ENCODE measurements around the gene FBXO47.

FBXO47 gene

GRCh38 chr17:38967290-38967738, at the start of gene FBXO47:
Gene FBXO47 (minus strand): TSS chr17:38967403. CDS start chr17:38963025, 4,378 bp downstream.
- peak; percentile 76 for DNase-seq

- DNase-seq, result no peak
These were observed 49.3 kb upstream of the FBXO47 start for GRCh38 chr17:39016193-39017153.

DNA sequence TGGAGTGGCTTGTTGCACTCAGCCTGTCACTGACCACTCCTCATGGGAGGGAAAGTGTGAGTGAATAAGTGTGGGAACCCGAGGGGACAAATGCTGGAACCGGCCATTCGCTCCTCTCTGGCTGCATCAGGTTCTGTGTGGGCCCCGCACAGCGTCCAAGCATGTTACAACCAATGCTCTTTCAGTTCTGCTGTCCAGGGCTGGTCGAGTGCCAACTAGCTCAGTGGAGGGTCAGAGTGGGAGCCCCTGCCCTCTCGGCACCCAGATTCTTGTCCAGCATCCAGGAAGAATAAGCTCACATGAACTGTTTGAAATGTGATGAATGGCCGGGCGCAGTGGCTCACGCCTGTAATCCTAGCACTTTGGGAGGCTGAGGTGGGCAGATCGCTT, 48.3 kb upstream of the FBXO47 start:
- DNase-seq, result no peak

- no peak for DNase-seq
These were observed 47.8 kb upstream of the FBXO47 start for GRCh38 chr17:39014795-39015545.

DNA sequence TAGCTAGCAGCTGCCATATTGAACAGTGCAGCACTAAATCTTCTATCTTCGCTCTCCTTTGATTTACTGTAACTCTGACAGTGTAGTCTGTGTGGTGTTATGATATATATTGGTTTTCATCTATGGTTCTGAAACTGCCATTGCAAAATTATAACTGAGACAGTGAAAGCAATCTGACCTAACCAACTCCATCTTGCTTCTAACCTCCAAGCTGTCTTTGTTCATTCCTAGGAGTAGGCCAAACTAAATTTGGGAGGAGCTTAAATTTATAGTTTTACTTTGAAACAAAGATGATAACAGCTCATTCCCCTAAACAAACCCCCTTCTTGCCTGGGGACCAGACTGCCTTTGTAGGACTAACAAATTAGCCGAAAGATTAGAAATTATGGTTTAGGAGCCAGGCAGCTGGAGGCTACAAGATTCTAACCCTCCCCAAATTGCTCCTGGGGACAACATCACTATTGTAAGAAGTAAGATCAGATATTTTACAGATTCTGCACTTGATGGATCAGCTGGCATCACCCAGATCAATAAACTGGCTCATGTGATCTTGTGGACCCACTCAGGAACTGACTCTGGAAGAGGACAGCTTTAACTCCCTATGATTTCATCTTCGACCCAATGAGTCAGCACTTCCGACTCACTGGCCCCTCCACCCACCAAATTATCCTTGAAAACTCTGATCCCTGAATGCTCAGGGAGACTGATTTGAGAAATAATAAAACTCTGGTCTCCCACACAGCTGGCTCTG, 47.0 kb upstream of the FBXO47 start:
- no peak for DNase-seq

DNA sequence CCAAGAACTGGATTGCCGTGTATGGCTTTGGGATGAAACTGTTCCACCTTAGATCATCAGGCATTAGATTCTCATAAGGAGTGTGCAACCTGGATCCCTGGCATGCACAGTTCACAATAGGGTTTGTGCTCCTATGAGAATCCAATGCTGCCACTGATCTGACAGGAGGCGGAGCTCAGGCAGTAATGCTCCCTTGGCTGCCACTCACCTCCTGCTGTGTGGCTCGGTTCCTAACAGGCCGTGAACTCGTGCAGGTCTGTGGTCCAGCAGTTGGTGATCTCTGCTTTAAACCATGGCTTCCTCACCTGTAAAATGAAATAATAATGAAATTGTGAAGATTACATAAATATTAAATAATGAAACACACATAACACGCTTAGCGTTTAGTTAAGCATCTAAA, 45.5 kb upstream of the FBXO47 start:
- DNase-seq, result no peak

GRCh38 chr17:39011907-39012468, 44.8 kb upstream of the FBXO47 start:
- no peak for DNase-seq

DNA sequence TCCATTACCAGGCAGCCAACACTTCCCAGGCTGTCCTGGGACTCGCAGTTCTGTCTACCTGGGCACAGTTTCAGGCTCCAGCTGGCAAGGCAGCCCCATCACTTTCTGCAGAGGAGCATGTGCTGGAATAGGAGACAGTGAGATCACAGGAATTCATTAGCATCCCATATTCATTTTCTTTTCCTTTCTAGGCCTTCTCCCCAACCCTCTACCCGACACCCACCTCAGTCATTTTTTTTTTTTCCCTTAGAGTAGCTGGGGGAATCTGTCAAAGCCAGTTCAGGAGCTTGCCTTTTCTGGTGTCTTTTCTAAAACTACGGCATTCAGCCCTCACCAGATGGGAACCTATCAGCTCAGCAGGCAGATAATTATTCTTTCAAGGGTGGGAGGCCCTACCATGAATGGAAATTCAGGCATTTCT, 42.4 kb upstream of the FBXO47 start:
- no peak for DNase-seq

GRCh38 chr17:39008633-39009032, 41.4 kb upstream of the FBXO47 start:
- no peak for DNase-seq

DNA sequence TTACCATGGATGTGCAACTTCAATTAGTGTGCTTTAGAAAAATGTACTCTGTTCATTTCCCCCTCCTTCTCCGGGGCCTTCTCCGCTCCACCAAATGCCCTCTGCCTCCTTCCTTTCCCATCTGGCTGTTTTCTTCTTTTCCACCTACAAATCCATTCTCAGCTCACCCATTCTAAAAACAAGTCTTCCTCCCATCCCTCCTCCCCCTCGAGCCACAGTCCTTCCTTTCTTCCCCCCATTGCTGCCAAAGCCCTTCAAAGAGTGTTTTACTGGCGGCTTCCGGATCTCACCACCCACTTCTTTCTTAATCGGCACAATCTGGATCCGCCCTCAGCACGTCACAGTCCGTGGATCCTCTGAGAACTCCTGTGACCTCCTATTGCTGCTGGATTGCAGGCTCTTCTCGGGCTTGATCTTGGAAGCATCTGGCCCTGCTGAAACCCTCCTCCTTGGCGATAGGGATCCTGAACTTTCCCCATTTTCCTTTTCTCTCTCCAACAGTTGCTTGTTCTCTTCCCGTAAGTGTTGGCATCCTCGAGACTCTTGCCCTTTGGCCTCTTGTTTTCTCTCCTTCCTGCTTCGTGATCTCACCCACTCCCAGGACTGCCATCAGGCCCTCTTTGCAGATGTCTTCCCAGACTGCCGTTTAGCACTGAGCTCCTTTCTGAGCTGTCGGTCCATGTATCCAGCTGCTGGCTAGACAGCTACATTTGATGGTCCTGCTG, 36.0 kb upstream of the FBXO47 start:
- DNase-seq, result peak; percentile 33

- DNase-seq, result no peak
These were observed 34.8 kb upstream of the FBXO47 start for GRCh38 chr17:39001703-39002637.

DNA sequence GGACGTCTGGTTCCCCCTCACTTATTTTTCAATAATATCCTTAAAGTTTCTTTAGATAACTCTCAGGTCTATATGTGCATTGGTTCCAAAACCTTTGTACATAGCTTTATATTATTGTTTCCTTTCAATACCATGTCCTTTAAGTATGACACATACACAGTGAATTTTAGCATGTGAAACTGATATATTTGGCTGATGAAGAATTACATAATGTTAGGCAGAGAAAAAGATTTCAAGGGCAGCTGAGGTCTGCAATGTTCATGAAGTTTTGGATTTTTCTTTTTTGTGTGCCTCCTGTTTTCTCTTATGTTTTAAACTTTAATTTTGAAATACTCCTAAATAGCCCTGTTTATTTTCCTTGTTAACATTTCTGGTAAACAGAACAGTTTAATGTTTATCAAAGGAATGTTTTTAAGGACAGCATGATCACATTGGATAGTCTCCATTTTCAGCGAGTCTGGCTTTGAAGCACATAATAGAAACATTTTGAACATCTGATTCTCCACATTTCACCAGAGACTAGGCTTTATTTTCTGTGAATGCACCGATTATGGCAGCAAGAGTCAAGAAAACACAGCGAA, 32.9 kb upstream of the FBXO47 start:
- no peak for DNase-seq

DNA sequence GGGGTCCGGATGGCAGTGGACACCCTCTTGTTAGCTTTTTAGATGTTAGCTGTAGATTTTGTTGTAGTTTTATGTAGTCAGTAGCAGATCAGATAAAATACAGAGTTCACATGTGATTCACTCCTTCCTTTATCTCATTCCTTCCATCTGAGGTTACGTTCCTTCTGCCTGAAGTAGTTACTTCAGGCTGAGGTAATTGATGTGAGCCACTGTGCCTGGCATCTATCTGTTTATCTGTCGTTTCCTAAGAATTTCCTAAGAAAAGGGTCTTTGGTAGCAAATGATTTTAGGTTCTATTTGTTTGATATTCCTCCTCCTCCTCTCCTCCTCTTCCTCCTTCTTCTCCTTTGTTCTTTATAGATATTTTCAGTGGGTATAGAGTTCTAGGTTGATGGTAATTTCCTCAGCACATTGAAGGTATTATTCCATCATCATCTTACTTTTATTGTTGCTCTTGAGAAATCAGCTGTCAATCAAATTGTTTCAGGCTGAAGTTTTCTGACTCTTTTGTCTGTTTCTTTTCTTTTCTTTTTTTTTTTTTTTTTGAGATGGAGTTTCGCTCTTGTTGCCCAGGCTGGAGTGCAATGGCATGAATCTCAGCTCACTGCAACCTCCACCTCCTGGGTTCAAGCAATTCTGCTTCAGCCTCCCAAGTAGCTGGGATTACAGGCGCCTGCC, 29.6 kb upstream of the FBXO47 start:
- DNase-seq, result no peak

DNA sequence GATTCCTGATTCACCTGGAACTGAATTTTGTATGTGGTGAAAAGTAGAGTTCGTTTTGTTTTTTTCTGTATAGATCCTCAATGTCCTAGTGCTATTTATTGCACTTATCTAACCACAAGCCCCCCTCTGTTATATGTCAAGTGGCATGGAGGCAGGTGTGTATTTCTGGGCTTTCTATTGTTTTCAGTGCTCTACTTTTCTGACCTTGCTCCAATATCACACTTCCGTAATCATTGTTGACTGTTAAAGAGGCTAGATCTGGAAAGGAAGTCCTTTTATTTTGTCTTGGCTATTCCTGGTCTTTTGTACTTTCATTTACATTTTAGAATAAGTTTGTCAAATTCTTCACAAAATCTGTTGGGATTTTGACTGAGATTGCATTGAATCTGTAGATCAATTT, 26.8 kb upstream of the FBXO47 start:
- no peak for DNase-seq

- DNase-seq, result no peak
These were observed 17.5 kb upstream of the FBXO47 start for GRCh38 chr17:38984666-38985065.

- peak; percentile 36 for DNase-seq
These were observed 15.9 kb upstream of the FBXO47 start for GRCh38 chr17:38982858-38983746.

DNA sequence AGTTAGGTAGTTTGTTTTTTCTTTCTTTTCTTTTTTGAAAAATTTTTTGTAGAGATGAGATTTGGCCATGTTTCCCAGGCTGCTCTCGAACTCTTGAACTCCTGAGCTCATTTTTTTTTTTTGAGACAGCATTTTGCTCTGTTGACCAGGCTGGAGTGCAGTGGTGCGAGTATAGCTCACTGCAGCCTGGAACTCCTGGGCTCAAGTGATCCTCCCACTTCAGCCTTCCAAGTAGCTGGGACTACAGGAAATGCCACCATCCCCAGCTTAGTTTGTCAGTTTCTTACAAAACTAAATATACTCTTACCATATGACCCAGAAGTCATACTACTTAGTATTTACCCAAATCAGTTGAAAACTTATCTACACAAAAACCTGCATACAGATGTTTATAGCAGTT, 14.4 kb upstream of the FBXO47 start:
- DNase-seq, result no peak

- no peak for DNase-seq
These were observed 13.5 kb upstream of the FBXO47 start for GRCh38 chr17:38980490-38981217.

Measured in activated CD4-positive, alpha-beta T cell treated with anti-CD3 and anti-CD28 coated beads, Interleukin-2, amount 50 U/mL, for 1 hour (primary cell).